HG02870 (cell line): ENCODE measurements around the gene MYO7B.

ENCODE experiments used
- ATAC-seq: cut with Tn5 transposase; IDR thresholded peaks from one replicate; pipeline ENCODE4 v1.9.1; 2021; ENCODE audit warnings: mild to moderate bottlenecking, moderate library complexity; ENCODE audit not compliant: unreplicated experiment

The MYO7B gene

DNA sequence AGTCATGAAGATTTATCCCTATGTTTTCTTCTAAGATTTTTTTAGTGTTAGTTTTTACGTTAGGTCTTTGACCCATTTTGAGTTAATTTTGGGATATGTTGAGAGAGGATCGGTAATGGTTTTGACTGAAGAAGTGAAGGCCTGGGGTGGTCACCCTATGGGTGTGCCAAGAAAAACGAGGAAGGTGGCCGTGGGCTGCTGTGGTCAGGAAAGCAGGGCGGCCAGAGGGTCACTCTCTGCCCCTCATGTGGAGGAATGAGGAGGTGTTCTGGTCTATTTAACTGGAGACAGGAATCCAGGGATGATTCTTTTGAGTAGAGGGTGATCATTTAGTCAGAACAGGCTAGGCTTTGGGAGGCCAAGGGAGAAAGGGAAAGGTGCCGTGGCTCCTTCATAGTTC lies 50.7 kb downstream of the MYO7B start:
- no peak for ATAC-seq

- ATAC-seq = no peak
Measured at GRCh38 chr2:127586746-127587295, 51.3 kb downstream of the MYO7B start.

DNA sequence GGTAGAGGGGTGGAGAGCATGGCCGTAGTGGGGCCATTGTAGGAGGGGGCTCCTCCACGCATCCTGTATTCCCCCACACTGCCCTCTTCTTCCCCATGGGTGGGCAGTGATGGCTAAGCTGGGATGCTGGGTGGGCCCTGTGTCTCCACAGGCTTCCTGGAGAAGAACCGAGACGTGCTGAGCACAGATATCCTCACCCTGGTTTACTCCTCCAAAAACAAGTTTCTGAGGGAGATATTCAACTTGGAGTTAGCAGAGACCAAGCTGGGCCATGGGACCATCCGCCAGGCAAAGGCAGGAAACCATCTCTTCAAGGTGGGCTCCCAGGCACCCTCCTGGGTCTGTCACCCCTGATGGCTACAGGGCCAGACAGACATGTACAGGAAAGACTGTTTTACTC lies 52.8 kb downstream of the MYO7B start:
- no peak for ATAC-seq

DNA sequence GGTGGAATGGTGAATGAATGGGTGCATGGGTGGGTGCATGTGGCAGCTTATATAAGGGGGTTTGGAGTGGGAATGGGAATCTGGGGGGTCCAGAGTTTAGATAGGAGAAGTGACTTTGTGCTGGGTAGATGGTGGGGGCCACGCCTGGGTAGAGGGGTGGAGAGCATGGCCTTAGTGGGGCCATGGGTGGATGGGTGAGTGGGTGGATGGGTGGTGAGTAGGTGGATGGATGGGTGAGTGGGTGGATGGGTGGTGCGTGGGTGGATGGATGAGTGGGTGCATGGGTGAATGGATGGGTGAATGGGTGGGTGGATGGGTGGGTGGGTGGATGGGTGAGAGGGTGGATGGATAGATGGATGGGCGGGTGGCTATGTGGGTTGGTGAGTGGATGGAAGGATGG lies 53.9 kb downstream of the MYO7B start:
- ATAC-seq = no peak

DNA sequence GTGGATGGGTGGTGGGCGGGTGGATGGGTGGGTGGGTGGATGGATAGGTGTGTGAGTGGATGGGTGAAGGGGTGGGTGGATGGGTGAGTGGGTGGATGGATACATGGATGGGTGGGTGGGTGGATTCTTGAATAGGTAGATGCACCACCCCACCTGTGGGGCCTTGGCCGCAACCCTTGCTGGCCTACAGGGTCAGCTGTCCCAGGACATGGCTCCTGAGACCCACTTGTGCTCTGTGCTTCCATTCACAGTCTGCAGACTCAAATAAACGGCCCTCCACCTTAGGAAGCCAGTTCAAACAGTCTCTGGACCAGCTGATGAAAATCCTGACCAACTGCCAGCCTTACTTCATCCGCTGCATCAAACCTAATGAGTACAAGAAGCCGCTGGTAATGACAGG lies 54.4 kb downstream of the MYO7B start:
- ATAC-seq = no peak

- no peak for ATAC-seq
Measured at GRCh38 chr2:127590386-127591190, 55.1 kb downstream of the MYO7B start.

DNA sequence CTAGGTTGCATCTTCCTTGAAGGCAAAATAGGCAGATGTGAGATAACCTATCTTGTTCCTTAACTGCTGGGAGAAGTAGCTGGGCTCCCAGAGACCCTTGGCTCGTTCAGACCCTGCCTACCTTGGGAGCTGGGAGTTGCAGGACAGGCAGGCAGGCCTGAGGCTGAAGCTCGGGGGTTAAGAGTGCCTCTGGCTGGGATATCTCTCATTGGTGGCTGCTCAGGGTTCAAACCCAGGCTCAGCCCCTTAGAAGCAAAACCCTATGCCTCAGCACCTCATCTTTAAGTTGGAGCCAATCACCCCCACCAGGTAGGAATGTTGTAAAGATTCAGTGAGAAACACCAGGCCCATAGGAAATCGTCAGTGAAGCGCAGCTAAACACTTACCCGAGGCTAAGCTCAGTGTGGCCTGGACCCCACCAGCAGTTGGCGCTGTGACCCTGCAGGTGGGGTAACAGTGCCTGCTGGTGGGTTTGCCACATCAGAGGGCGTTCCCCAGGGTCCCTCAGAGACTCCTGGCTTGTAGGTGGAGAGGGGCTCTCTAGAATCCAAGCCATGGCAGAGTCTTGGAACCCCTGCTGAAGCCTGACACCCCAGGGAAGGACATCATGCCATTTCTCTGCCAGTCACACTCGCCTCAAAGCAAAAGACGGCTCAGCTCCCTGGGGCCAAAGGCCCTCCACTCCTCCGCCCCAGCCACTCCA lies 55.9 kb downstream of the MYO7B start:
- ATAC-seq = peak; percentile 73

GRCh38 chr2:127592761-127593227 lies 57.3 kb downstream of the MYO7B start:
- no peak for ATAC-seq

DNA sequence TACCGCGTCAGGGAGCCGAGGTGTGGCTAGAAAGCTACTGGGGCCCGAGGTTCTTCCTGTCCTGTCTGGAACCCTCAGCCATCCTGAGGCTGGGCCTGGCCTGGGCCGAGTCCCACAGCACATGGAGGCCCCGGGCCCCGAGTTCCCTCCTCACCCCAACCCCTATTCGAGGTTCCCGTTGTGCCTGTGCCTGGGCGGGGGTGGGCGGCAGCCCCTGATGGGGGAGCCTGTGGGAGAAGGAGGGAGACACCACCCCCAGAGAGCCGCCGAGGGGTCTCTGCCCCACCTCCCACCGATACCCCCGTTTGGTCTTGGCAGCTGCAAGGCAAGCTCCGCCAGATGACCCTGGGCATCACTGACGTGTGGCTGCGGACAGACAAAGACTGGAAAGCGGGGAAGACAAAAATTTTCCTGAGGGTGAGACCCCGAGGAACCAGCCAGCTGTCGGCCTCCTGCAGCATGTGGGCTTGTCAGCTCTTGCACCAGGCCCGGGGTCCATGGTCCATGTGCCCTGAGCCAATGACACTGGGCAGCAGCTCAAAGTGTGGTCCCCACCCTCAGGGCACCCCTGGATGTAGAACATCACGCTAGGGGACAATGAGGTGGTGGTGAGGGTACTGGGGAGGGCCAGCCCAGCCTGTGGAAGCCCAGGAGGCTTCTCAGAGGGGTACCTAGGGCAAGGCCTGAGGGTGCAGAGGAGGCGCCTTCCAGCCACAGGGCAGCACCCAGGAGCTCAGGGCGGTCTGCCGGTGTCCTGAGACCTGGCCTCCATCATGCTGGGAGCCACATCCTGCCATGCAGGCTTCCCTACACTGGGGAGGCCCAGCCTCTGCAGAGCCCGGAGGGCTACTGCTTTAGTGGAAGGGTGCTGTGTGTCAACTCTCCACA lies 58.0 kb downstream of the MYO7B start:
- ATAC-seq = no peak

DNA sequence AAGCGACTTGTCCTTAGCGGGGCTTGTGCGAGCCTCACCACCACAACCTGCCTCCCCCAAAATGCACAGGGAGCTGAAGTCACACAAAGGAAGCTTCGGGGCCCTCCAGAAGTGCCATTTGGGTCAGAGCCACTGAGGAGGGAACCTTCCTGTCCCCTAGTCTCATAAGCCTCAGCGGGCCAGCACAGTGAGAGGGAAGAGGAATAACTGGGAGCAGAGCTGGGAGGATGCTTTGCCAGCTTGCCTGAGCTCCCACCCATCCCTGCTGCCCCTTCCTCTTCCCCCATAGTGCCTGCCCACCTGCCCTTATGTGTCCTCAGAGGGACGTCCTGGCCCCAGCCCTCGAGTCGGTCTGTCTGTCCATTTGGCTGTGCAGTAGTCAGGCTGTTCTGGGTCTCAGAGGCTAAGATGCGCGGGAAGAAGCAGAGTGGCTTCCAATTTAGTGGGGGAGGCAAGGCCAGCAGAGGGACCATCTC lies 58.7 kb downstream of the MYO7B start:
- ATAC-seq = no peak

DNA sequence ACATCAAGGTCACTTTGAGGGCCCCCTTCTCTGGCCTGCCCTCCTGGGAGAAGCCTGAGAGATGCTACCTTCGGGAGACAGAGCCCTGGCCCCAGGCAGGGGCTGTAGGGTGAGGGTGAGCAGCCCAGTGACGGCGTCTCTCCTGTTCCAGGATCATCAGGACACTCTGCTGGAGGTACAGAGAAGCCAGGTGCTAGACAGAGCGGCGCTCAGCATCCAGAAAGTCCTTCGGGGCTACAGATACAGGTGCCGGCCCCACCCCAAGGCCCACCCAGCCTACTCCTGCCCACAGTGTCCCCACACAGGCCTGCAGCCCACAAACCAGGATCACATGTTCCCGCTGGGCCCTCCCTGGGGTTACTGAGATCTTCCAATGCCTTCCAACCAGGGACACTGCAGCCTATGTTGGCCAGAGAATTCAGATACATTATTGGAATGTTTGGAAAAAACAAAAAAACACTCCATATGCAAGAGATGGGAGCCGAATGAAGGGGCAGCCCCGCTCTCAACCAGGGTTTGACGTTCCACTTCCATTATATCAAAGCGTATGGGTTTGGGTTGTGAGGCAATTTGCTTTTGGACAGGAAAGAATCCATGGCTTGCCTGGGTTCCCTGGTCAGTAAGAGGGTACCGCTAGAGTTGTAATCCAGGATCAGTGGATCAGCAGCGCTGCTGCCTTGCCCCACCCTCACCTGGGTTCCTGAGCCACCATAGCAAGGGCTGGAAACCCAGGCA lies 61.0 kb downstream of the MYO7B start:
- ATAC-seq = no peak

- ATAC-seq = no peak
Measured at GRCh38 chr2:127597046-127597983, 61.8 kb downstream of the MYO7B start.

GRCh38 chr2:127597984-127598380 lies 62.5 kb downstream of the MYO7B start:
- ATAC-seq = no peak

GRCh38 chr2:127598711-127599110 lies 63.2 kb downstream of the MYO7B start:
- ATAC-seq = no peak

GRCh38 chr2:127599211-127599610 lies 63.7 kb downstream of the MYO7B start:
- ATAC-seq = no peak

GRCh38 chr2:127604986-127605385 lies 69.5 kb downstream of the MYO7B start:
- no peak for ATAC-seq

- no peak for ATAC-seq
Measured at GRCh38 chr2:127605691-127606263, 70.3 kb downstream of the MYO7B start.

- ATAC-seq = no peak
Measured at GRCh38 chr2:127606625-127607398, 71.3 kb downstream of the MYO7B start.
